Glutamatergic neuron (in vitro differentiated cells): ENCODE results near the gene PLXDC1. TPM values are rescaled to one million over a fixed set of nuclear protein-coding genes. Genes with fewer than 3 reads are reported as not detected.

Experiments used
- DNase-seq: peaks from one replicate; pipeline ENCODE4 v3.0.0; 2022
- H3K27ac Mint-ChIP-seq: one replicate; pipeline ENCODE4 v1.8.0; 2020; ENCODE audit warnings: mild to moderate bottlenecking, mixed read lengths, inconsistent platforms; ENCODE audit not compliant: unreplicated experiment
- H3K27me3 Mint-ChIP-seq: one replicate; pipeline ENCODE4 v1.8.0; 2020; ENCODE audit warnings: mild to moderate bottlenecking, moderate library complexity, mixed read lengths, inconsistent platforms; ENCODE audit not compliant: unreplicated experiment
- H3K36me3 Mint-ChIP-seq: one replicate; pipeline ENCODE4 v1.8.0; 2020; ENCODE audit warnings: mild to moderate bottlenecking, mixed read lengths, inconsistent platforms; ENCODE audit not compliant: unreplicated experiment
- H3K4me1 Mint-ChIP-seq: one replicate; pipeline ENCODE4 v1.8.0; 2020; ENCODE audit warnings: mild to moderate bottlenecking, low read depth, mixed read lengths, inconsistent platforms; ENCODE audit not compliant: unreplicated experiment
- H3K4me3 Mint-ChIP-seq: one replicate; pipeline ENCODE4 v1.8.0; 2020; ENCODE audit warnings: mild to moderate bottlenecking, mixed read lengths, inconsistent platforms; ENCODE audit not compliant: unreplicated experiment
- H3K9me3 Mint-ChIP-seq: one replicate; pipeline ENCODE4 v1.8.0; 2020; ENCODE audit warnings: mild to moderate bottlenecking, moderate library complexity, mixed read lengths, inconsistent platforms; ENCODE audit not compliant: unreplicated experiment
- total RNA-seq: library from RNA; stranded (reverse); fragmentation: NEBNext Ultra II Directional; extraction: Animal tissue kit (Norgen Biotek cat#: 25700); gene quantifications from one replicate; pipeline ENCODE4 v1.2.1, GENCODE V29; 2021; ENCODE audit not compliant: unreplicated experiment
- TF ChIP-seq, protein P1 (sequence below): fragments of 200-600 bp; sonication (generic); IDR thresholded peaks from one replicate; pipeline ENCODE4 v1.5.0; 2021; ENCODE audit not compliant: partially characterized antibody, unreplicated experiment

The PLXDC1 gene
- total RNA-seq, 1 donor from 2014 or later, result not detected

DNA sequence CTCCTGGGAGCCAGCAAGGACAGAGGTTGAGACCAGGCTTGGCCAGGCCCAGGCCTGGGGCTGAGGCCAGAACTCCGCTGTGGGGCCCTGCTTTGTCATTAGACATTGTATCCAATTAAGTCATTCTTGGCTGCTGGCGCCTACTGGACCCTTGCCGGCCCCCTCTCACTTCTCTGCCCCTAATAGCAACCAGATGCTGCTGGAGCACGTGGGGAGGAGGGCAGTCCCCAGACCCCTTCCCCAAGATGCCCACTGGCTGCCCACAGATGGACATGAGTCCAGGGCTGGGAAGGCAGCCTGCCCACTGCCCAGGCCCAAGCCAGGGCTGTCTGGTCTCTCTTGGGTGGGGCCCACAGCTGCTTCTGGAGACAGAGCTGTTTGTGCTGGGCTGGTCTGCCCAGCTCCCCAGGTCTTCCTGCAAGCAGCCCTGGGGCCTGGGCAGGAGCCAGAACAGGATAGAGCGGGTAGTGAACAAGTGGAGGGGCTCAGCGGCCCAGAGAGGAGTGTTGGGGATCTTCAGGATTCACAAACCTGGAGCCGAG is 7.8 kb downstream of the PLXDC1 start:
- Mint-ChIP-seq H3K27ac (no peak overlapping the region), H3K36me3 (no peaks in the 10 kb centered on the region)

GRCh38 chr17:39141915-39142664 is 9.3 kb downstream of the PLXDC1 start:
- H3K4me1 Mint-ChIP-seq, result peaks cover 2% of the 10 kb centered on the region

More for the DNA sequence above, 7.8 kb downstream of the PLXDC1 start:
- peaks cover 2% of the 10 kb centered on the region for H3K4me1 Mint-ChIP-seq
- DNase-seq, result no peak
- H3K4me3 Mint-ChIP-seq, result no peak overlapping the region
- TF ChIP-seq, protein P1, sequence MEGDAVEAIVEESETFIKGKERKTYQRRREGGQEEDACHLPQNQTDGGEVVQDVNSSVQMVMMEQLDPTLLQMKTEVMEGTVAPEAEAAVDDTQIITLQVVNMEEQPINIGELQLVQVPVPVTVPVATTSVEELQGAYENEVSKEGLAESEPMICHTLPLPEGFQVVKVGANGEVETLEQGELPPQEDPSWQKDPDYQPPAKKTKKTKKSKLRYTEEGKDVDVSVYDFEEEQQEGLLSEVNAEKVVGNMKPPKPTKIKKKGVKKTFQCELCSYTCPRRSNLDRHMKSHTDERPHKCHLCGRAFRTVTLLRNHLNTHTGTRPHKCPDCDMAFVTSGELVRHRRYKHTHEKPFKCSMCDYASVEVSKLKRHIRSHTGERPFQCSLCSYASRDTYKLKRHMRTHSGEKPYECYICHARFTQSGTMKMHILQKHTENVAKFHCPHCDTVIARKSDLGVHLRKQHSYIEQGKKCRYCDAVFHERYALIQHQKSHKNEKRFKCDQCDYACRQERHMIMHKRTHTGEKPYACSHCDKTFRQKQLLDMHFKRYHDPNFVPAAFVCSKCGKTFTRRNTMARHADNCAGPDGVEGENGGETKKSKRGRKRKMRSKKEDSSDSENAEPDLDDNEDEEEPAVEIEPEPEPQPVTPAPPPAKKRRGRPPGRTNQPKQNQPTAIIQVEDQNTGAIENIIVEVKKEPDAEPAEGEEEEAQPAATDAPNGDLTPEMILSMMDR, result no peak
- H3K27me3 Mint-ChIP-seq, result peaks cover 7% of the 10 kb centered on the region
- peaks cover 1% of the 10 kb centered on the region for H3K9me3 Mint-ChIP-seq

GRCh38 chr17:39141294-39141693 is 10.1 kb downstream of the PLXDC1 start:
- Mint-ChIP-seq H3K9me3 (peaks cover 2% of the 10 kb centered on the region), H3K27ac (no peak overlapping the region), H3K36me3 (no peaks in the 10 kb centered on the region), H3K4me1 (peaks cover 2% of the 10 kb centered on the region), H3K4me3 (no peak overlapping the region), H3K27me3 (peaks cover 7% of the 10 kb centered on the region)
- TF ChIP-seq, protein P1, result no peak
- no peak for DNase-seq

More at GRCh38 chr17:39141915-39142664, 9.3 kb downstream of the PLXDC1 start:
- no peak overlapping the region for H3K4me3 Mint-ChIP-seq
- TF ChIP-seq, protein P1, result no peak
- no peak for DNase-seq
- no peaks in the 10 kb centered on the region for H3K36me3 Mint-ChIP-seq
- H3K27me3 Mint-ChIP-seq, result peaks cover 7% of the 10 kb centered on the region
- H3K27ac Mint-ChIP-seq, result no peak overlapping the region
- H3K9me3 Mint-ChIP-seq, result no peaks in the 10 kb centered on the region

- Mint-ChIP-seq H3K27ac (no peak overlapping the region), H3K27me3 (peaks cover 4% of the 10 kb centered on the region), H3K36me3 (no peaks in the 10 kb centered on the region), H3K9me3 (peaks cover 2% of the 10 kb centered on the region), H3K4me3 (no peak overlapping the region), H3K4me1 (peaks cover 2% of the 10 kb centered on the region)
- TF ChIP-seq, protein P1, result no peak
- DNase-seq, result no peak
Observed at GRCh38 chr17:39139561-39139960, 11.9 kb downstream of the PLXDC1 start.

GRCh38 chr17:39139161-39139511 is 12.3 kb downstream of the PLXDC1 start:
- Mint-ChIP-seq H3K27ac (no peak overlapping the region), H3K4me3 (no peak overlapping the region), H3K36me3 (no peaks in the 10 kb centered on the region), H3K9me3 (peaks cover 2% of the 10 kb centered on the region), H3K4me1 (peaks cover 2% of the 10 kb centered on the region), H3K27me3 (peaks cover 3% of the 10 kb centered on the region)
- TF ChIP-seq, protein P1, result no peak
- no peak for DNase-seq
